Activated CD8-positive, alpha-beta memory T cell treated with anti-CD3 and anti-CD28 coated beads for 36 hours (primary cell): ENCODE data around the gene OAS3. TPM values are rescaled to one million over a fixed set of nuclear protein-coding genes. Genes with fewer than 3 reads are reported as not detected.

Experiments
- CTCF ChIA-PET: fragments of 350-600 bp; sonication (Branson Sonifier 250); formaldehyde crosslinking; loops from one replicate; lab custom pipeline; 2021; ENCODE audit warnings: antibody characterized with exemption; lab: Charles Lee
- POLR2A ChIA-PET: fragments of 350-600 bp; sonication (Branson Sonifier 250); formaldehyde crosslinking; loops from one replicate; lab custom pipeline; 2021; ENCODE audit warnings: antibody characterized with exemption; lab: Charles Lee
- total RNA-seq, 2 experiments: library from RNA; stranded (reverse); gene quantifications; one replicate each; pipeline ENCODE4 v1.2.3, GENCODE V29; 2021

OAS3 gene
- total RNA-seq, 2 experiments from 2014 or later = 9.3 to 10.0 TPM

DNA sequence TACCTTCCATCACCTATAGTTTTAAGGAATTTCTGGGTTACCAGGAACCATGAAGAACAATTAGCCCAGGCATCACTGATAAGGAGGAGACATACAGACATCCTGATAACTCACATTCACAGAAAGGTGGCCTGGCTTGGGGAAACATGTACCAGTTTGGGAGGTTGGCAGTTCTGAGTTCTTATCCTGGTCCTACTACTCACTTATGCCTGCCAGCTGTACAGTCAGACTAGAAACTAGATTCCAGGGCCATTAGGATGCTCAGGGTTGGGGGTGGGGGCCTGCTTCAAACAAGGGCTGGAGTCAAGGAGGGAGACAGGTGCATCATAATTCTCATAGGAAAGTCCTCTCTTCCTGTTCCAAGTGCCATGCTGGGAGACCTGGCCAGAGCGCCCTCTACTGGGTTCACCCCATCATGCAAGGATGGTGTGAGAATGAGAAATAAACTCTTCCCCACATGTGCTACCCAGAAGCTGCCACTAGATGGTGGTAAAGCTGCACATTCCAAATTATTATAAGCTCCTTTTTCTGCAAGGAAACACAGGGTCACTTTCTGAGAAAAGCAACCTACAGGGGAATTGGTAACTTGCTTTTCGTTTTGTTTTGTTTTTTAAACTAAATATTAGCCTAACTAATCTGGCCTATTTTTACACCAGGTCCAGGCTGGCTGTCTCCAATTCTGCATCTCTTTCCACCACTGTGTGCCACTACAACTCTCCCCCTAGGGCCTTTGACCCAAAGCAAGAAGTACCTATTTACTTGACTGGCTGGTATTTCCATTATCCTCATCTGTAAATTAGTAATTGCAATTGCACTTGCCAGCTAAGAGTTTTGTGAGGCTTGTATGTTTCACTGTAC is 54.5 kb downstream of the OAS3 start:
- POLR2A ChIA-PET = interaction anchor here (0.6 to 1.3 kb wide), 2 partner anchors 15 to 190 kb away, joined by 4 to 8 read pairs; partner anchors contain the start of gene OAS2

DNA sequence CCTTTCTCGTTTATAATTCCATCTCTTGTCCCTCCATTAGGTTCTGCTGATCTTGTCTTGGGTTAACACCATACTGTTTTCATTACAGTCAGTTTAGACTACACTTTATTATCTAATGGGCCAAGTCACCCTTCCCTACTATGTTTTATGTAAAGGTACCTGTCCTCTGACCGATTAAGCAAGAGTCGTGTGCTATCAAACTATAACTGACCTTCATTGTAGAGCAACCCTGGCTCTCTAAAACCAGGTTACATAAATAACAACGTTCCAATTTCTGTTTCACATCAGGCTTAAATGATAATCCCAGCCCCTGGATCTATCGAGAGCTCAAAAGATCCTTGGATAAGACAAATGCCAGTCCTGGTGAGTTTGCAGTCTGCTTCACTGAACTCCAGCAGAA is 56.7 kb downstream of the OAS3 start:
- CTCF ChIA-PET = interaction anchor here (0.7 to 4.0 kb wide), 2 partner anchors 16 to 266 kb away, joined by 3 to 27 read pairs; partner anchors contain the start of gene OAS2
- POLR2A ChIA-PET = no interaction called here

More for the DNA sequence above, 54.5 kb downstream of the OAS3 start:
- CTCF ChIA-PET = interaction anchor here (0.7 to 4.0 kb wide), 22 partner anchors 9 to 189 kb away, joined by 3 to 27 read pairs (median 4); partner anchors contain the start of gene OAS2

DNA sequence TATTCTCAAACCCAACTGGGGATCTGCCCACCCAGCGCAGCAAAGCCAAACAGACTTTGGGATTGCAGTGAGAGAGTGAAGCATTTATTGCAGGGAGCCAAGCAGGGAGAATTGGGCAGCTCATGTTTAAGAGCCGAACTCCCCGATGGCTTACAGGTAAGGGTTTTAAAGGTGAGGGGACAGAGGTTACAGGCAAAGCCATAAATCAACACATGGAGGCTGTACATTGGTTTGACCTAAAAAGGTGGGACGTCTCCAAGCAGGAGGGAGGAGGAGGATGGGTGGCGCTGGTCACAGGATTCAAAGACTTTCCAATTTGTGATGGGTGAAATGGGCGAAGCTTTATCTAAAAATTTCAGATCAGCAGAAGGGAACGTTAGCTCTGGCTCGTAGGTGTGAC is 58.2 kb downstream of the OAS3 start:
- CTCF ChIA-PET = no interaction called here

DNA sequence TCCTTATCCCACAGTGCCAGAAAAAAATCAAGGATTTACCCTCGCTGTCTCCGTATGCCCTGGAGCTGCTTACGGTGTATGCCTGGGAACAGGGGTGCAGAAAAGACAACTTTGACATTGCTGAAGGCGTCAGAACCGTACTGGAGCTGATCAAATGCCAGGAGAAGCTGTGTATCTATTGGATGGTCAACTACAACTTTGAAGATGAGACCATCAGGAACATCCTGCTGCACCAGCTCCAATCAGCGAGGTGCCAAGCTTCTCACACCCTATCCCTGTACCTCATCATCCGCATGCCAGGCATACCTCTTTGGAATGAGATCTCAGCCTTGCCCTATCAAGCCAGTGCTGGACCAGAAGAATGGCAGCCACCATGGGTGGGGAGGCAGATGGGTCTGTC is 59.2 kb downstream of the OAS3 start:
- CTCF ChIA-PET = interaction anchor here (1.0 kb wide), 2 partner anchors 97 to 137 kb away, joined by 3 read pairs; no protein-coding TSS in a partner anchor

More for the DNA sequence above, 58.2 kb downstream of the OAS3 start:
- POLR2A ChIA-PET = no interaction called here

DNA sequence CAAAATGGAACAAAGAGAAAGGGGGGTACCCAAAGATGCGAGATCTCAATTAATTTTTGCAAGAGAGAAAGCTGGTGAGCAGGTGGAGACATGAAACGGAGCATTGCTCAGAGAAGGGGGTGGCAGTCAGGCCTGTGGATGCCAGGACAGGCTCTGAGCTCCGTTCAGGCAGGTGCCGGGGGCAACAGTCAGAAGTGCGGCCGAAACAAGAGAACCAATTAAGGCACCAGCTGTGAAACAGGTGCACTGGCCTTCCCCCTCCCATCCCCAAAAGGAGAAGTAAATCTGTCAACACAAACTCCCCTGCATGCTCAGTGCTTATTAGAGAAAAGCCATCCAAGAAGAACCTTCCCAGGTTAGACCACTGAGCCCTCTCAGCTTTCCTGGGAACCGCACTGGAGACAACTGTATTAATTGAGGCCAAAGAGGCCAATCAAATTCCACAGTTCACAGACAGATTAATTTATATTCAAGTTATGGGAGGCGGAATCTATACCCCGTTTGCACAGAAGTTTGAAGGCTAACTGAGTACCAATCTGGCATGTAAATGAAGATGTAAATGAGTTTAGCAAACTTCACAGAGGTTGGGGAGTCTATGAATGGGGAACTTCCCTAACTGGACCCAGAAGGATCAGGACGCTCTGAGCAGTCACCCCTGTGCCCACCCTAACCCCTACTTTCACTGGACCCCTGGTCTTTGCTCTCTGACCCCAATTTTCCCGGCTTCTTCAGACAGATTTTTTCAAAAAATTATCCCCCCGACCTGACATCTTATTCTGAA is 60.9 kb downstream of the OAS3 start:
- CTCF ChIA-PET = no interaction called here
- POLR2A ChIA-PET = no interaction called here

More for the DNA sequence above, 59.2 kb downstream of the OAS3 start:
- POLR2A ChIA-PET = no interaction called here

DNA sequence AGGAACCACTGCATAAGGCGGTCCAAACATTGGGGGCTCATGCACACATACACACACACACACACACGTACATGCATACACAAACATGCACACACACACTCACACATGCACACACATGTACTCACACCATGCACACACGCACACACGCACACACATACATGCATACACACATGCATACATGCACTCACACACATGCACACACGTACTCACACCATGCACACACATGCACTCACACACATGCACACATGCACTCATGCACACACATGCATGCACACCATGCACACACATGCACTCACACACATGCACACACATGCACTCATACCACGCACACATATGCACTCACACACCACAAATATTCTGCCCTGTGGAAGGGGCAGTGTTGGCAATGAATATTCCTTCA is 62.2 kb downstream of the OAS3 start:
- ChIA-PET POLR2A (no interaction called here), CTCF (no interaction called here)

GRCh38 chr12:113002155-113002554 is 63.9 kb downstream of the OAS3 start:
- CTCF ChIA-PET = interaction anchor here (0.6 kb wide), 2 partner anchors 8 to 12 kb away, joined by 3 to 4 read pairs; no protein-coding TSS in a partner anchor

GRCh38 chr12:113002676-113003075 is 64.4 kb downstream of the OAS3 start:
- POLR2A ChIA-PET = no interaction called here
- CTCF ChIA-PET = no interaction called here

More at GRCh38 chr12:113002155-113002554, 63.9 kb downstream of the OAS3 start:
- POLR2A ChIA-PET = no interaction called here

GRCh38 chr12:113003636-113004035 is 65.4 kb downstream of the OAS3 start:
- CTCF ChIA-PET = interaction anchor here (1.2 kb wide), 1 partner anchor 95 kb away, joined by 3 read pairs; no protein-coding TSS in a partner anchor
- POLR2A ChIA-PET = no interaction called here

DNA sequence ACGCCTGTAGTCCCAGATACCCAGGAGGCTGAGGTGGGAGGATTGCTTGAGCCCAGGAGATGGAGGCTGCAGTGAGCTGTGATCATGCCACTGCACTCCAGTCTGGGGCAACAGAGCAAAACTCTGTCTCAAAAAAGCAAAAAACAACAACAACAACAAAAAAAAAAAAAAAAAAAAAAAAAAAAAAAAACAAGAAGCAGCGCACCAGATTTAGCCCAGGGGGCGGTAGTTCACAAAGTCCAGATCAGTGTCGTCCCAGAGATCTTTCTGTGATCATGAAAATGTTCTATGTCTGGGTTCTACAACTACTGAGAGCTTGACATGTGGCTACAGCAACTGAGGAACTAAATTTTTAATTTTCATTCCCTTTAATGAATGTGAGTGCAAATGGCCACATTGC is 67.5 kb downstream of the OAS3 start:
- ChIA-PET POLR2A (no interaction called here), CTCF (interaction anchor here (0.7 kb wide), 1 partner anchor 173 kb away, joined by 3 read pairs; no protein-coding TSS in a partner anchor)

GRCh38 chr12:113006206-113006605 is 67.9 kb downstream of the OAS3 start:
- CTCF ChIA-PET = no interaction called here

GRCh38 chr12:113006641-113007040 is 68.4 kb downstream of the OAS3 start:
- POLR2A ChIA-PET = no interaction called here

More at GRCh38 chr12:113006206-113006605, 67.9 kb downstream of the OAS3 start:
- POLR2A ChIA-PET = no interaction called here

DNA sequence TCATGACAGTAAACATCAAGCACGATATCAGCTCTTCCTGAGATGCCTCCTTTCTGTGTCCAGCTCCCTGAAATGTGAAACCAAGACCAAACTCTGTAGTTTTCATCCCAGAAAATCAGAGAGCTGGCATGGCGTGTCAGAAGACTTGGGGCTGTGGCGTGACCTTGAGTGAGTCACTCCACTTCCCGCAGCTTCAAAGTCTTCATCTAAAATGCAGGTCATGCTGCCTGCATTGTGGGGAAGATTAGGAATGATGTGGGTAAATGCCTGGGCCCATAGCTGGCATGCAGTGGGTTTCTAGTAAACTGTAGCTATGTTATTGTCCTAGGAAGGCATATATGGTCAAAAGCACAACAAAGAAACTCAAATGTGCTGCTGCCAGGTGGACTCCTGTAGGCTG is 68.9 kb downstream of the OAS3 start:
- ChIA-PET POLR2A (no interaction called here), CTCF (no interaction called here)

More at GRCh38 chr12:113006641-113007040, 68.4 kb downstream of the OAS3 start:
- CTCF ChIA-PET = no interaction called here

DNA sequence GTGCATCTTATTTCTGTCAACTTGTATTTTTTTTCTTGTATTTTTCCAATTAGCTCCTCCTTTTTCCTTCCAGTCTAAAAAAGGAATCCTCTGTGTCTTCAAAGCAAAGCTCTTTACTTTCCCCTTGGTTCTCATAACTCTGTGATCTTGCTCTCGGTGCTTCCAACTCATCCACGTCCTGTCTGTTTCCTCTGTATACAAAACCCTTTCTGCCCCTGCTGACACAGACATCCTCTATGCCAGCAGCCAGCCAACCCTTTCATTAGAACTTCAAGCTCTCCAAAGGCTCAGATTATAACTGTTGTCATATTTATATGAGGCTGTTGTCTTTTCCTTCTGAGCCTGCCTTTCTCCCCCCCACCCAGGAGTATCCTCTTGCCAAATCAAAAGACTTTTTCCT is 72.4 kb downstream of the OAS3 start:
- POLR2A ChIA-PET = no interaction called here

GRCh38 chr12:113014565-113014964 is 76.3 kb downstream of the OAS3 start:
- POLR2A ChIA-PET = no interaction called here
- CTCF ChIA-PET = no interaction called here

More for the DNA sequence above, 72.4 kb downstream of the OAS3 start:
- CTCF ChIA-PET = interaction anchor here (0.6 kb wide), 1 partner anchor 9 kb away, joined by 3 read pairs; no protein-coding TSS in a partner anchor

DNA sequence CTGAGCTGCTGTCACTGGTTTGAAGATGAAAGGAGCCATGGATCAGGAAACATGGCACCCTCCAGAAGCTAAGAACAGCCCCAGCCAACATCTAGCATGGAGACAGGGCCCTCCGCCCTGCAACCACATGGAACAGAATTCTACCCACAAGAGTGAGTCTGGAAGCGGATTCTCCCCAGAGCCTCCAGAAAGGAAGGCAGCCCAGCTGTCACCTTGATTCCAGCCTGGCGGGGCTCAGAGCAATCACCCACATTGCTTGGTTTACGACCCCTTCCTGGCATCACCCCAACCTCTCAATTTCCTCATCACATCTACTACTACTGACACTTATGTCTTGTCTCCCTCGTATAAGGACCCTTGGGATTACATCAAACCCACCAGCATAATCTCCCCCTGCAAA is 78.5 kb downstream of the OAS3 start:
- CTCF ChIA-PET = interaction anchor here (0.6 to 1.0 kb wide), 2 partner anchors 24 to 108 kb away, joined by 3 read pairs; no protein-coding TSS in a partner anchor
- POLR2A ChIA-PET = no interaction called here

GRCh38 chr12:113019025-113019424 is 80.8 kb downstream of the OAS3 start:
- ChIA-PET CTCF (no interaction called here), POLR2A (no interaction called here)

GRCh38 chr12:113021500-113021899 is 83.2 kb downstream of the OAS3 start:
- CTCF ChIA-PET = interaction anchor here (1.3 kb wide), 1 partner anchor 11 kb away, joined by 4 read pairs; no protein-coding TSS in a partner anchor
- POLR2A ChIA-PET = no interaction called here
